Neural progenitor cell (in vitro differentiated cells): ENCODE data around the gene IDNK. TPM values are rescaled to one million over a fixed set of nuclear protein-coding genes. Genes with fewer than 3 reads are reported as not detected.

Experiments
- DNase-seq: peaks from one replicate; pipeline ENCODE4 v3.0.0-alpha.2; 2016; ENCODE audit warnings: low spot score
- H2AFZ ChIP-seq: fragments of 200-600 bp; sonication (generic); replicated peaks from 2 replicates; pipeline ENCODE4 v1.6.1; 2016; ENCODE audit warnings: antibody characterized with exemption
- H3F3A ChIP-seq: fragments of 200-600 bp; sonication (generic); 2 replicates; pipeline ENCODE4 v1.6.1; 2016; ENCODE audit warnings: antibody characterized with exemption, low read depth
- H3K27ac ChIP-seq: fragments of 200-600 bp; sonication (generic); 2 replicates; pipeline ENCODE4 v1.5.1; 2016; ENCODE audit warnings: mild to moderate bottlenecking
- H3K27me3 ChIP-seq: fragments of 200-600 bp; sonication (generic); 2 replicates; pipeline ENCODE4 v1.6.1; 2016; ENCODE audit warnings: mild to moderate bottlenecking, moderate library complexity
- H3K36me3 ChIP-seq: fragments of 200-600 bp; sonication (generic); 2 replicates; pipeline ENCODE4 v1.5.1; 2016
- H3K4me1 ChIP-seq: fragments of 200-600 bp; sonication (generic); 2 replicates; pipeline ENCODE4 v1.6.1; 2016; ENCODE audit warnings: mixed run types
- H3K4me2 ChIP-seq: fragments of 200-600 bp; sonication (generic); 2 replicates; pipeline ENCODE4 v1.6.1; 2016
- H3K4me3 ChIP-seq: fragments of 200-600 bp; sonication (generic); 2 replicates; pipeline ENCODE4 v1.5.1; 2016
- H3K79me2 ChIP-seq: fragments of 200-600 bp; sonication (generic); 2 replicates; pipeline ENCODE4 v1.6.1; 2016; ENCODE audit warnings: low read depth
- H3K9ac ChIP-seq: fragments of 200-600 bp; sonication (generic); 2 replicates; pipeline ENCODE4 v1.6.1; 2016
- H3K9me3 ChIP-seq: fragments of 200-600 bp; sonication (generic); 2 replicates; pipeline ENCODE4 v1.5.1; 2016; ENCODE audit warnings: low read depth
- H4K20me1 ChIP-seq: fragments of 200-600 bp; sonication (generic); 2 replicates; pipeline ENCODE4 v1.6.1; 2016; ENCODE audit warnings: low read depth
- H3K27ac Mint-ChIP-seq: 3 replicates; pipeline ENCODE4 v1.8.0; 2021; ENCODE audit warnings: mixed read lengths
- H3K27me3 Mint-ChIP-seq: 2 replicates; pipeline ENCODE4 v1.8.0; 2022; ENCODE audit warnings: low read depth, mild to moderate bottlenecking, inconsistent platforms, moderate library complexity, mixed read lengths; ENCODE audit not compliant: insufficient read depth
- H3K36me3 Mint-ChIP-seq: 3 replicates; pipeline ENCODE4 v1.8.0; 2021; ENCODE audit warnings: mixed read lengths
- H3K4me1 Mint-ChIP-seq: 3 replicates; pipeline ENCODE4 v1.8.0; 2021; ENCODE audit warnings: mixed read lengths
- H3K4me3 Mint-ChIP-seq: 3 replicates; pipeline ENCODE4 v1.8.0; 2021; ENCODE audit warnings: mild to moderate bottlenecking, moderate library complexity, mixed read lengths
- H3K9me3 Mint-ChIP-seq: 3 replicates; pipeline ENCODE4 v1.8.0; 2020; ENCODE audit warnings: mixed read lengths
- EZH2 ChIP-seq: fragments of 200-600 bp; sonication (generic); IDR thresholded peaks from 2 replicates; pipeline ENCODE4 v1.6.1; 2017; ENCODE audit warnings: antibody characterized with exemption, mild to moderate bottlenecking, moderate library complexity
- EZH2phosphoT487 ChIP-seq: fragments of 200-600 bp; sonication (generic); IDR thresholded peaks from 2 replicates; pipeline ENCODE4 v1.6.1; 2017; ENCODE audit warnings: antibody characterized with exemption
- total RNA-seq: library from RNA; depleted of rRNA; stranded (reverse); fragments of >200 nt; gene quantifications from 2 replicates; pipeline ENCODE4 v1.2.3, GENCODE V29; 2015; ENCODE audit warnings: low replicate concordance
- TF ChIP-seq, protein P1 (sequence below): fragments of 200-600 bp; sonication (generic); IDR thresholded peaks from 2 replicates; pipeline ENCODE4 v1.5.1; 2017; ENCODE audit warnings: antibody characterized with exemption, mild to moderate bottlenecking

IDNK gene
- total RNA-seq, 1 donor from 2014 or later: 9.0 TPM

DNA sequence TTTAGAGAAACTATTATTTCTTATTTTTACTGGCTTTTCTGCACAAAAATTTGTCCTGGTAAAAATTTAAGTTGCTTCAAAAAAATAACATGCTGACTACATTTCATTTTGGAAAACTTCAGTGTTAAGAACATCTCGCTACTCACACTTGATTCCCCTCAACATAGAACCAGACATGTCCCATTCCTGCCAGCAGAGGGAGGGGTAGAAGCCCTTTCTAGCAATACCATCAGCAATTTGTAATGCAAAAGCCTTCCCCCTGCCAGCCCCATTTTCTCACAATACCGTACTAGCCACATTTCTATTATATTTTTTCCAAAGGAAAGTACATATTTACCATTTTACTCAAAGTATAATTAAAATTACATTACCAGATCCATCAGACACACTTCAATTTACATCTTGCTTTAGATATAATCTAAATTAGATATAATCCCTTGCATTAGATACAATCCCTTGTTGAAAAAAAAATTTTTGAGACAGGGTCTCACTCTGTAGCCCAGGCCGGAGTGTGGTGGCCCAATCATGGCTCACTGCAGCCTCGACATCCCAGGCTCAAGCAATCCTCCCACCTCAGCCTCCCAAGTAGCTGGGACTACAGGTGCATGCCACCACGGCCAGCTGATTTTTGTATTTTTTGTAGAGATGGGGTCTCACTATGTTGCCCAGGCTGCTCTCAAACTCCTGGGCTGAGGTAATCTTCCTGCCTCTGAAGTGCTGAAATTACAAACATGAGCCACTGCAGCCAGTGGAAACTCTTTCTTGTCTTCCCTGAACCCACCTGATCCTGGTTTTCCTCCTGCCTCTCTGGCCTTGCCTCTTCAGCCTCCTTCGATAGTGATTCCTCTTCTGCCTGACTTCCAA, 39.6 kb upstream of the IDNK start:
- Histone ChIP-seq H3K9ac (no peak overlapping the region), H3K9me3 (peaks cover under 1% of the 10 kb centered on the region), H4K20me1 (no peaks in the 10 kb centered on the region), H3K4me3 (no peak overlapping the region), H3K4me1 (no peaks in the 10 kb centered on the region), H3K36me3 (no peaks in the 10 kb centered on the region), H3K79me2 (no peaks in the 10 kb centered on the region), H3K4me2 (no peak overlapping the region), H3F3A (no peaks in the 10 kb centered on the region), H2AFZ (no peak overlapping the region), H3K27me3 (no peaks in the 10 kb centered on the region), H3K27ac (no peak overlapping the region)
- DNase-seq: peak; percentile 75
- no peak overlapping the region for H3K27ac Mint-ChIP-seq
- peaks cover 2% of the 10 kb centered on the region for H3K36me3 Mint-ChIP-seq
- no peaks in the 10 kb centered on the region for H3K27me3 Mint-ChIP-seq
- TF ChIP-seq EZH2: no peak
- TF ChIP-seq, protein P1, sequence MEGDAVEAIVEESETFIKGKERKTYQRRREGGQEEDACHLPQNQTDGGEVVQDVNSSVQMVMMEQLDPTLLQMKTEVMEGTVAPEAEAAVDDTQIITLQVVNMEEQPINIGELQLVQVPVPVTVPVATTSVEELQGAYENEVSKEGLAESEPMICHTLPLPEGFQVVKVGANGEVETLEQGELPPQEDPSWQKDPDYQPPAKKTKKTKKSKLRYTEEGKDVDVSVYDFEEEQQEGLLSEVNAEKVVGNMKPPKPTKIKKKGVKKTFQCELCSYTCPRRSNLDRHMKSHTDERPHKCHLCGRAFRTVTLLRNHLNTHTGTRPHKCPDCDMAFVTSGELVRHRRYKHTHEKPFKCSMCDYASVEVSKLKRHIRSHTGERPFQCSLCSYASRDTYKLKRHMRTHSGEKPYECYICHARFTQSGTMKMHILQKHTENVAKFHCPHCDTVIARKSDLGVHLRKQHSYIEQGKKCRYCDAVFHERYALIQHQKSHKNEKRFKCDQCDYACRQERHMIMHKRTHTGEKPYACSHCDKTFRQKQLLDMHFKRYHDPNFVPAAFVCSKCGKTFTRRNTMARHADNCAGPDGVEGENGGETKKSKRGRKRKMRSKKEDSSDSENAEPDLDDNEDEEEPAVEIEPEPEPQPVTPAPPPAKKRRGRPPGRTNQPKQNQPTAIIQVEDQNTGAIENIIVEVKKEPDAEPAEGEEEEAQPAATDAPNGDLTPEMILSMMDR: peak; percentile 91
- H3K4me1 Mint-ChIP-seq: no peaks in the 10 kb centered on the region
- peaks cover 13% of the 10 kb centered on the region for H3K9me3 Mint-ChIP-seq
- H3K4me3 Mint-ChIP-seq: no peak overlapping the region

DNA sequence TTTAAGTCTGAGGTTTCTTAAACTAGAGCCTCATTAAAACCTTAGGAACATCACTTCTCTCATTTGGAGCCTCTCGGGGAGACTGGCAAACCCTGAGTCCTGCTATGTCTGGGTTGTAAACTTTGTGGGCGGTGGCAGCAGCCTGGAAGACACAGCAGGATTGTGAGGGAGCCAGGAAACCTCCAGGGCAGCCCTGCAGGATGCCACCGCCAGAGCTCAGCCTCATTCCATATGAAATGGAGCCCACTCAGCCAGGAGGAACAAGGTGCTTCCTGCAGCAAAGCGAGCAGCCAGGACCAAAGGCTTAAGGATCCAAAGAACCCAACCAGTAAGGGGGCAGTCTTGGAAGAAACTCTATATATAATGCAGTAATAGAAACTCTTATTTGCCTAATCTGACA, 37.9 kb upstream of the IDNK start:
- Histone ChIP-seq H3K9me3 (no peaks in the 10 kb centered on the region), H3K4me2 (no peak overlapping the region), H3K27me3 (no peaks in the 10 kb centered on the region), H3F3A (no peaks in the 10 kb centered on the region), H3K9ac (no peak overlapping the region), H3K36me3 (no peaks in the 10 kb centered on the region), H3K27ac (no peak overlapping the region), H3K4me3 (no peak overlapping the region), H3K79me2 (no peaks in the 10 kb centered on the region), H3K4me1 (no peaks in the 10 kb centered on the region), H2AFZ (no peak overlapping the region), H4K20me1 (no peaks in the 10 kb centered on the region)
- DNase-seq: no peak
- Mint-ChIP-seq H3K36me3 (peaks cover 2% of the 10 kb centered on the region), H3K4me1 (no peaks in the 10 kb centered on the region), H3K27me3 (no peaks in the 10 kb centered on the region), H3K9me3 (peaks cover 3% of the 10 kb centered on the region), H3K4me3 (no peak overlapping the region), H3K27ac (no peak overlapping the region)
- TF ChIP-seq EZH2: no peak
- no peak for TF ChIP-seq EZH2phosphoT487
- TF ChIP-seq, protein P1: no peak

DNA sequence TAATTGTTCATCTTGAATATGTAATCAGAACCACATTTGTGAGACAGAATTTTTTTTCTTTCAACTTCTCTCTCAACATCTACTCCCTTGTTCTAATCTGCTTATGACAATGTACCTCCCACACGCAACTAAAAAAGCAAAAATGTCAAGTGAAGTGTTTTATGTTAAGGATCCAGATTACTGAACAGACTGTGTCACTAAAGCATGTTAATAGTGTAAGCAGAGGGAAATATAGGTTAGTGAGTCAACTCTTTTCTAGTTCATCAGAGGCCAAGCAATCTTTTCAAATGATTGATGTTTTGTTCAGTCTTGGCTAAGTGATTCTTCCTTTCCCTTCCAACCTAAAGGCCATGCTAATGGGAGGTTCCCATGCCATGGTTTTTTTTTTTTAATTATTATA, 34.7 kb upstream of the IDNK start:
- H3K9me3 ChIP-seq: no peaks in the 10 kb centered on the region
- no peaks in the 10 kb centered on the region for H3K27me3 ChIP-seq
- H3K79me2 ChIP-seq: no peaks in the 10 kb centered on the region
- H3K9ac ChIP-seq: no peak overlapping the region
- no peaks in the 10 kb centered on the region for H3K36me3 ChIP-seq
- Mint-ChIP-seq H3K9me3 (no peaks in the 10 kb centered on the region), H3K36me3 (peaks cover 2% of the 10 kb centered on the region), H3K27ac (no peak overlapping the region), H3K4me3 (no peak overlapping the region), H3K4me1 (no peaks in the 10 kb centered on the region), H3K27me3 (peaks cover 3% of the 10 kb centered on the region)
- H3K4me2 ChIP-seq: no peak overlapping the region
- DNase-seq: no peak
- no peak for TF ChIP-seq EZH2
- TF ChIP-seq, protein P1: no peak
- TF ChIP-seq EZH2phosphoT487: no peak
- H2AFZ ChIP-seq: no peak overlapping the region
- H4K20me1 ChIP-seq: no peaks in the 10 kb centered on the region
- H3F3A ChIP-seq: no peaks in the 10 kb centered on the region
- H3K4me1 ChIP-seq: no peaks in the 10 kb centered on the region
- H3K27ac ChIP-seq: no peak overlapping the region
- no peak overlapping the region for H3K4me3 ChIP-seq
